Measurements from ENCODE around the gene LAMA5. TPM values are rescaled to one million over a fixed set of nuclear protein-coding genes. Genes with fewer than 3 reads are reported as not detected.

LAMA5 gene
- total and polyA plus RNA-seq, 2 of the 8 experiments (the other 6 are each of a cell fraction or from before 2014, with no cell fraction given), result 34.4 to 225 TPM

DNA sequence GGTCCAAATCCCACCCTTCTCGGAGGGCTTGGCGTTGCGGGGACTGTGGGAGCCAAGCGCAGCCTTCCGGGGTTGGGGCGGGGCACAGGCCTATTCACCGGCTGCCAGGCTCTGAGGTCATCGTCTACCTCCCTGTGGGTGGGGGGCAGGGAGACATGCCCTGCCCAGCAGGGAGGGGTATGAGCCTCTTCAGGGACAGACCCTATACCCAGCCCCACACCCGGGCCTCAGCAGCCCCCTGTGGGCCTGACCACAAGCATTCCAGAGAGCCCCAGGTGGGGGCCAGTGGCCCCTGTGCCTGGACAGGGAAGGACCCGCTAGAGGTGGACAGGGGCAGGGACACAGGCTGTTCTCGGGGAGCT lies 11.6 kb downstream of the LAMA5 start (continued):
- no peak for TF ChIP-seq CTCF (IDR thresholded peaks at IDR 0.05; ENCODE audit: control extremely low read depth in 1 of 3, insufficient read depth in 1 of 3, low read depth in 1 of 3, low read length in 3 of 3)
- TF ChIP-seq JUN (IDR thresholded peaks at IDR 0.05; ENCODE audit: low read depth, low read length), result peak; percentile 42; the same call in 1 of the 2 replicates
- TF ChIP-seq FOSL1 (IDR thresholded peaks at IDR 0.05; ENCODE audit: insufficient read depth, low read depth, low read length), result no peak
- TF ChIP-seq KDM4A (IDR thresholded peaks at IDR 0.05; ENCODE audit: low read depth, low read length, severe bottlenecking), result no peak
- TF ChIP-seq TBP (IDR thresholded peaks at IDR 0.05; ENCODE audit: low read depth, low read length), result no peak
- TF ChIP-seq, protein P1, sequence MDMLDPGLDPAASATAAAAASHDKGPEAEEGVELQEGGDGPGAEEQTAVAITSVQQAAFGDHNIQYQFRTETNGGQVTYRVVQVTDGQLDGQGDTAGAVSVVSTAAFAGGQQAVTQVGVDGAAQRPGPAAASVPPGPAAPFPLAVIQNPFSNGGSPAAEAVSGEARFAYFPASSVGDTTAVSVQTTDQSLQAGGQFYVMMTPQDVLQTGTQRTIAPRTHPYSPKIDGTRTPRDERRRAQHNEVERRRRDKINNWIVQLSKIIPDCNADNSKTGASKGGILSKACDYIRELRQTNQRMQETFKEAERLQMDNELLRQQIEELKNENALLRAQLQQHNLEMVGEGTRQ (IDR thresholded peaks at IDR 0.05; ENCODE audit: low read length), result no peak
- no peak for TF ChIP-seq SUZ12 (IDR thresholded peaks at IDR 0.05; ENCODE audit: low read length)

Measured in H1 (cell line).